ENCODE measurements around the gene DIDO1.

DNA sequence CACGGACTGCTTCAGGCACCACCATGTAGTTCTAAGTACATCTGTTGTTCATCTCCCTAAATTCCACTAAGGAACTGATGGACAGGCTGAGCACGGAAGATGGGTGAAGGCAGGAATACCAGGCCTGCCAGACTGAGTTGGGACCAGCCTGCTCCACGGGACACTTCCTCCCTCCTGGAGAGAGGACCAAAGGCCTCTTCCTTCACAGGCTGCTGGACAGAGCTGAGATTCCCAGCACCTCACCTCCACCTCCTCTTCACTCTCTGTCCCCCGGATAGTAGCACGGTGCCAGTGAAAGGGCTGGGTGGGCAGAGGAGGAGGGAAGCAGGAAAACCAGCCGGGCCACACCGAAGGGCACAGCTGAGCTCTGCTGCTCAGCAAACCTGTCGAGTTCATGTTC lies 41.7 kb downstream of the DIDO1 start:
- TF ChIP-seq, protein P1, sequence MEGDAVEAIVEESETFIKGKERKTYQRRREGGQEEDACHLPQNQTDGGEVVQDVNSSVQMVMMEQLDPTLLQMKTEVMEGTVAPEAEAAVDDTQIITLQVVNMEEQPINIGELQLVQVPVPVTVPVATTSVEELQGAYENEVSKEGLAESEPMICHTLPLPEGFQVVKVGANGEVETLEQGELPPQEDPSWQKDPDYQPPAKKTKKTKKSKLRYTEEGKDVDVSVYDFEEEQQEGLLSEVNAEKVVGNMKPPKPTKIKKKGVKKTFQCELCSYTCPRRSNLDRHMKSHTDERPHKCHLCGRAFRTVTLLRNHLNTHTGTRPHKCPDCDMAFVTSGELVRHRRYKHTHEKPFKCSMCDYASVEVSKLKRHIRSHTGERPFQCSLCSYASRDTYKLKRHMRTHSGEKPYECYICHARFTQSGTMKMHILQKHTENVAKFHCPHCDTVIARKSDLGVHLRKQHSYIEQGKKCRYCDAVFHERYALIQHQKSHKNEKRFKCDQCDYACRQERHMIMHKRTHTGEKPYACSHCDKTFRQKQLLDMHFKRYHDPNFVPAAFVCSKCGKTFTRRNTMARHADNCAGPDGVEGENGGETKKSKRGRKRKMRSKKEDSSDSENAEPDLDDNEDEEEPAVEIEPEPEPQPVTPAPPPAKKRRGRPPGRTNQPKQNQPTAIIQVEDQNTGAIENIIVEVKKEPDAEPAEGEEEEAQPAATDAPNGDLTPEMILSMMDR (IDR thresholded peaks at IDR 0.05) = no peak
- TF ChIP-seq POLR2A (IDR thresholded peaks at IDR 0.05) = no peak

All from Peyer's patch (tissue), 4 donors.